ENCODE results near the gene ZFAND6.
"Not testable (repeated sequence)": the region's sequence is repeated elsewhere in the genome, so short reads cannot be mapped to it uniquely, and the experiment has no call there.

Gene ZFAND6

GRCh38 chr15:80095969-80096368, 36.5 kb downstream of the ZFAND6 start:
- DNase-seq (ENCODE audit: low read depth), result no peak
- TF ChIP-seq CTCF (IDR thresholded peaks at IDR 0.05; ENCODE audit: control insufficient read depth, insufficient read depth, low read depth, low read length, missing control alignments), result no peak
- H3K4me3 ChIP-seq (ENCODE audit: control insufficient read depth, low read depth, low read length), result no peak overlapping the region

GRCh38 chr15:80098341-80098740, 38.9 kb downstream of the ZFAND6 start:
- no peak overlapping the region for H3K4me3 ChIP-seq (ENCODE audit: control insufficient read depth, low read depth, low read length)

GRCh38 chr15:80099241-80099640, 39.8 kb downstream of the ZFAND6 start:
- no peak for TF ChIP-seq CTCF (IDR thresholded peaks at IDR 0.05; ENCODE audit: control insufficient read depth, insufficient read depth, low read depth, low read length, missing control alignments)
- no peak overlapping the region for H3K4me3 ChIP-seq (ENCODE audit: control insufficient read depth, low read depth, low read length)
- no peak for DNase-seq (ENCODE audit: low read depth)

More at GRCh38 chr15:80098341-80098740, 38.9 kb downstream of the ZFAND6 start:
- DNase-seq (ENCODE audit: low read depth), result no peak
- TF ChIP-seq CTCF (IDR thresholded peaks at IDR 0.05; ENCODE audit: control insufficient read depth, insufficient read depth, low read depth, low read length, missing control alignments), result no peak

- not testable (repeated sequence) for H3K4me3 ChIP-seq (ENCODE audit: control insufficient read depth, low read depth, low read length); DNase-seq (ENCODE audit: low read depth)
Observed at GRCh38 chr15:80099662-80100061, 40.2 kb downstream of the ZFAND6 start.

GRCh38 chr15:80100247-80100646, 40.8 kb downstream of the ZFAND6 start:
- no peak for TF ChIP-seq CTCF (IDR thresholded peaks at IDR 0.05; ENCODE audit: control insufficient read depth, insufficient read depth, low read depth, low read length, missing control alignments)
- H3K4me3 ChIP-seq (ENCODE audit: control insufficient read depth, low read depth, low read length), result no peak overlapping the region
- DNase-seq (ENCODE audit: low read depth), result no peak

- DNase-seq (ENCODE audit: low read depth), result no peak
- H3K4me3 ChIP-seq (ENCODE audit: control insufficient read depth, low read depth, low read length), result no peak overlapping the region
- TF ChIP-seq CTCF (IDR thresholded peaks at IDR 0.05; ENCODE audit: control insufficient read depth, insufficient read depth, low read depth, low read length, missing control alignments), result no peak
Observed at GRCh38 chr15:80105193-80105592, 45.7 kb downstream of the ZFAND6 start.

- no peak overlapping the region for H3K4me3 ChIP-seq (ENCODE audit: control insufficient read depth, low read depth, low read length)
- TF ChIP-seq CTCF (IDR thresholded peaks at IDR 0.05; ENCODE audit: control insufficient read depth, insufficient read depth, low read depth, low read length, missing control alignments), result no peak
- peak; percentile 55 for DNase-seq (ENCODE audit: low read depth)
Observed at GRCh38 chr15:80105595-80105994, 46.1 kb downstream of the ZFAND6 start.

Data from AG09309 (cell line).